Activated naive CD4-positive, alpha-beta T cell treated with anti-CD3 and anti-CD28 coated beads for 36 hours (primary cell): Measurements from ENCODE around the gene STH. TPM values are rescaled to one million over a fixed set of nuclear protein-coding genes. Genes with fewer than 3 reads are reported as not detected.

Experiments used
- CTCF ChIA-PET: fragments of 350-600 bp; sonication (Branson Sonifier 250); formaldehyde crosslinking; loops from one replicate; lab custom pipeline; 2021; ENCODE audit warnings: antibody characterized with exemption; lab: Charles Lee
- DNase-seq: peaks from one replicate; pipeline ENCODE4 v3.0.0-alpha.2; 2020
- H3K27ac Mint-ChIP-seq: one replicate; pipeline ENCODE4 v1.8.0; 2021; ENCODE audit warnings: mild to moderate bottlenecking, mixed read lengths
- H3K27me3 Mint-ChIP-seq: one replicate; pipeline ENCODE4 v1.8.0; 2021; ENCODE audit warnings: low read depth, mixed read lengths
- H3K36me3 Mint-ChIP-seq: one replicate; pipeline ENCODE4 v1.8.0; 2021; ENCODE audit warnings: low read depth, mixed read lengths
- H3K4me1 Mint-ChIP-seq: one replicate; pipeline ENCODE4 v1.8.0; 2021; ENCODE audit warnings: low read depth, mixed read lengths
- H3K4me3 Mint-ChIP-seq: one replicate; pipeline ENCODE4 v1.8.0; 2021; ENCODE audit warnings: mild to moderate bottlenecking, moderate library complexity, mixed read lengths
- H3K9me3 Mint-ChIP-seq: one replicate; pipeline ENCODE4 v1.8.0; 2021; ENCODE audit warnings: mixed read lengths
- intact Hi-C: fragments of 100-400 bp; cut with micrococcal nuclease; formaldehyde crosslinking; loops from one replicate; pipeline ENCODE4 v1.15.1; 2023
- total RNA-seq, 2 experiments: library from RNA; stranded (reverse); gene quantifications; one replicate each; pipeline ENCODE4 v1.2.3, GENCODE V29; 2021

STH gene
- total RNA-seq, 2 experiments from 2014 or later: not detected

GRCh38 chr17:46026166-46027047 is 27.4 kb downstream of the STH start:
- Mint-ChIP-seq H3K27me3 (no peaks in the 10 kb centered on the region), H3K9me3 (no peaks in the 10 kb centered on the region), H3K27ac (no peak overlapping the region), H3K36me3 (peaks cover 10% of the 10 kb centered on the region), H3K4me3 (no peak overlapping the region), H3K4me1 (peaks cover 7% of the 10 kb centered on the region)
- intact Hi-C loops: no loop called here
- no peak for DNase-seq
- CTCF ChIA-PET: no interaction called here

GRCh38 chr17:46027048-46027975 is 28.3 kb downstream of the STH start:
- Mint-ChIP-seq H3K4me1 (peaks cover 7% of the 10 kb centered on the region), H3K27ac (no peak overlapping the region), H3K4me3 (no peak overlapping the region), H3K36me3 (peaks cover 12% of the 10 kb centered on the region), H3K27me3 (no peaks in the 10 kb centered on the region), H3K9me3 (no peaks in the 10 kb centered on the region)
- CTCF ChIA-PET: interaction anchor here (1.1 kb wide), 1 partner anchor 25 kb away, joined by 3 read pairs; no protein-coding TSS in a partner anchor
- intact Hi-C loops: no loop called here
- no peak for DNase-seq

GRCh38 chr17:46027976-46028325 is 28.9 kb downstream of the STH start:
- Mint-ChIP-seq H3K9me3 (no peaks in the 10 kb centered on the region), H3K27ac (no peak overlapping the region), H3K36me3 (peaks cover 12% of the 10 kb centered on the region), H3K27me3 (no peaks in the 10 kb centered on the region), H3K4me3 (no peak overlapping the region), H3K4me1 (peaks cover 7% of the 10 kb centered on the region)
- intact Hi-C loops: no loop called here
- DNase-seq: no peak
- CTCF ChIA-PET: interaction anchor here (1.1 kb wide), 1 partner anchor 26 kb away, joined by 3 read pairs; no protein-coding TSS in a partner anchor

GRCh38 chr17:46028374-46028773 is 29.3 kb downstream of the STH start:
- peaks cover 12% of the 10 kb centered on the region for H3K36me3 Mint-ChIP-seq
- intact Hi-C loops: no loop called here
- CTCF ChIA-PET: interaction anchor here (1.1 to 1.4 kb wide), 2 partner anchors 12 to 26 kb away, joined by 3 read pairs; no protein-coding TSS in a partner anchor
- H3K27ac Mint-ChIP-seq: no peak overlapping the region
- no peaks in the 10 kb centered on the region for H3K27me3 Mint-ChIP-seq
- no peaks in the 10 kb centered on the region for H3K9me3 Mint-ChIP-seq
- DNase-seq: no peak
- H3K4me3 Mint-ChIP-seq: no peak overlapping the region
- peaks cover 7% of the 10 kb centered on the region for H3K4me1 Mint-ChIP-seq

- intact Hi-C loops: no loop called here
- CTCF ChIA-PET: interaction anchor here (0.7 to 1.7 kb wide), 4 partner anchors 9 to 184 kb away, joined by 3 to 6 read pairs (median 4); no protein-coding TSS in a partner anchor
- peaks cover 7% of the 10 kb centered on the region for H3K4me1 Mint-ChIP-seq
- no peak overlapping the region for H3K27ac Mint-ChIP-seq
- H3K4me3 Mint-ChIP-seq: no peak overlapping the region
- no peak for DNase-seq
- H3K27me3 Mint-ChIP-seq: no peaks in the 10 kb centered on the region
- H3K9me3 Mint-ChIP-seq: no peaks in the 10 kb centered on the region
- peaks cover 12% of the 10 kb centered on the region for H3K36me3 Mint-ChIP-seq
These were observed 30.0 kb downstream of the STH start for GRCh38 chr17:46028981-46029565.

GRCh38 chr17:46029627-46030026 is 30.6 kb downstream of the STH start:
- intact Hi-C loops: no loop called here
- CTCF ChIA-PET: interaction anchor here (0.6 to 1.7 kb wide), 4 partner anchors 11 to 239 kb away, joined by 3 to 6 read pairs (median 4); no protein-coding TSS in a partner anchor

GRCh38 chr17:46030752-46031151 is 31.7 kb downstream of the STH start:
- no peak overlapping the region for H3K27ac Mint-ChIP-seq
- CTCF ChIA-PET: no interaction called here

More at GRCh38 chr17:46029627-46030026, 30.6 kb downstream of the STH start:
- H3K27me3 Mint-ChIP-seq: no peaks in the 10 kb centered on the region
- peaks cover 7% of the 10 kb centered on the region for H3K4me1 Mint-ChIP-seq
- H3K36me3 Mint-ChIP-seq: peaks cover 12% of the 10 kb centered on the region
- no peak overlapping the region for H3K27ac Mint-ChIP-seq
- no peaks in the 10 kb centered on the region for H3K9me3 Mint-ChIP-seq
- DNase-seq: no peak
- H3K4me3 Mint-ChIP-seq: no peak overlapping the region

GRCh38 chr17:46031440-46031839 is 32.4 kb downstream of the STH start:
- no peaks in the 10 kb centered on the region for H3K27me3 Mint-ChIP-seq
- H3K36me3 Mint-ChIP-seq: peaks cover 18% of the 10 kb centered on the region
- no peak overlapping the region for H3K27ac Mint-ChIP-seq
- H3K4me1 Mint-ChIP-seq: peaks cover 12% of the 10 kb centered on the region
- H3K4me3 Mint-ChIP-seq: no peak overlapping the region
- H3K9me3 Mint-ChIP-seq: no peaks in the 10 kb centered on the region
- intact Hi-C loops: no loop called here
- CTCF ChIA-PET: interaction anchor here (0.7 kb wide), 1 partner anchor 255 kb away, joined by 3 read pairs; no protein-coding TSS in a partner anchor
- DNase-seq: no peak

More at GRCh38 chr17:46030752-46031151, 31.7 kb downstream of the STH start:
- intact Hi-C loops: no loop called here
- H3K36me3 Mint-ChIP-seq: peaks cover 15% of the 10 kb centered on the region
- no peaks in the 10 kb centered on the region for H3K9me3 Mint-ChIP-seq
- no peaks in the 10 kb centered on the region for H3K27me3 Mint-ChIP-seq
- no peak overlapping the region for H3K4me3 Mint-ChIP-seq
- no peak for DNase-seq
- H3K4me1 Mint-ChIP-seq: peaks cover 12% of the 10 kb centered on the region

GRCh38 chr17:46031920-46032319 is 32.9 kb downstream of the STH start:
- Mint-ChIP-seq H3K27ac (no peak overlapping the region), H3K27me3 (no peaks in the 10 kb centered on the region), H3K4me3 (no peak overlapping the region), H3K36me3 (peaks cover 18% of the 10 kb centered on the region), H3K4me1 (peaks cover 12% of the 10 kb centered on the region), H3K9me3 (no peaks in the 10 kb centered on the region)
- CTCF ChIA-PET: no interaction called here
- no peak for DNase-seq
- intact Hi-C loops: no loop called here

- CTCF ChIA-PET: interaction anchor here (0.5 to 0.6 kb wide), 2 partner anchors 26 to 563 kb away, joined by 3 to 6 read pairs; no protein-coding TSS in a partner anchor
- Mint-ChIP-seq H3K36me3 (peaks cover 20% of the 10 kb centered on the region), H3K4me1 (peaks cover 12% of the 10 kb centered on the region), H3K27me3 (no peaks in the 10 kb centered on the region), H3K9me3 (no peaks in the 10 kb centered on the region), H3K4me3 (no peak overlapping the region), H3K27ac (no peak overlapping the region)
- DNase-seq: no peak
- intact Hi-C loops: no loop called here
These were observed 33.9 kb downstream of the STH start for GRCh38 chr17:46032909-46033308.

- H3K9me3 Mint-ChIP-seq: no peaks in the 10 kb centered on the region
- no peak overlapping the region for H3K27ac Mint-ChIP-seq
These were observed 34.3 kb downstream of the STH start for GRCh38 chr17:46033392-46033791.

More at GRCh38 chr17:46033392-46033791, 34.3 kb downstream of the STH start:
- Mint-ChIP-seq H3K4me3 (no peak overlapping the region), H3K36me3 (peaks cover 25% of the 10 kb centered on the region), H3K4me1 (peaks cover 12% of the 10 kb centered on the region), H3K27me3 (no peaks in the 10 kb centered on the region)
- CTCF ChIA-PET: interaction anchor here (0.6 kb wide), 1 partner anchor 403 kb away, joined by 3 read pairs; no protein-coding TSS in a partner anchor
- intact Hi-C loops: no loop called here
- DNase-seq: no peak
